BE2C (cell line): ENCODE data around the gene COL24A1.

Source experiments
- DNase-seq: peaks from one replicate; pipeline ENCODE4 v3.0.0-alpha.2; 2020
- H3K27me3 ChIP-seq: fragments of 250-450 bp; sonication (Bioruptor Pico); 2 replicates; pipeline ENCODE4 v1.5.1; 2020; ENCODE audit warnings: mild to moderate bottlenecking
- H3K36me3 ChIP-seq: fragments of 250-450 bp; sonication (Bioruptor Pico); 2 replicates; pipeline ENCODE4 v1.5.1; 2020; ENCODE audit warnings: mild to moderate bottlenecking
- H3K4me1 ChIP-seq: fragments of 250-450 bp; sonication (Bioruptor Pico); 2 replicates; pipeline ENCODE4 v1.5.1; 2020
- H3K4me3 ChIP-seq: 2 replicates; pipeline ENCODE4 v1.5.1; 2011; ENCODE audit warnings: low read depth, low read length
- H3K9me3 ChIP-seq: fragments of 250-450 bp; sonication (Bioruptor Pico); 2 replicates; pipeline ENCODE4 v1.5.1; 2020
- CTCF ChIP-seq: IDR thresholded peaks from 2 replicates; pipeline ENCODE4 v1.5.1; 2012; ENCODE audit warnings: mild to moderate bottlenecking, low read depth, low read length

Gene COL24A1

GRCh38 chr1:86155807-86156565 is 586 bp downstream of the COL24A1 start:
- no peaks in the 10 kb centered on the region for H3K36me3 ChIP-seq
- H3K4me1 ChIP-seq: no peaks in the 10 kb centered on the region
- no peak for TF ChIP-seq CTCF
- DNase-seq: peak; percentile 2
- H3K4me3 ChIP-seq: no peak overlapping the region
- H3K9me3 ChIP-seq: no peaks in the 10 kb centered on the region
- peaks cover 25% of the 10 kb centered on the region for H3K27me3 ChIP-seq

- no peak for TF ChIP-seq CTCF
- peak; percentile 1 for DNase-seq
- peaks cover 25% of the 10 kb centered on the region for H3K27me3 ChIP-seq
- H3K9me3 ChIP-seq: no peaks in the 10 kb centered on the region
- H3K4me1 ChIP-seq: no peaks in the 10 kb centered on the region
- no peaks in the 10 kb centered on the region for H3K36me3 ChIP-seq
- no peak overlapping the region for H3K4me3 ChIP-seq
Measured at GRCh38 chr1:86155051-86155806, 1.3 kb downstream of the COL24A1 start.

GRCh38 chr1:86154571-86155050 is 2.0 kb downstream of the COL24A1 start:
- Histone ChIP-seq H3K27me3 (peaks cover 25% of the 10 kb centered on the region), H3K4me1 (no peaks in the 10 kb centered on the region), H3K4me3 (no peak overlapping the region), H3K9me3 (no peaks in the 10 kb centered on the region), H3K36me3 (no peaks in the 10 kb centered on the region)
- DNase-seq: peak; percentile 37
- no peak for TF ChIP-seq CTCF

GRCh38 chr1:86153836-86154235 is 2.7 kb downstream of the COL24A1 start:
- Histone ChIP-seq H3K36me3 (no peaks in the 10 kb centered on the region), H3K27me3 (peaks cover 25% of the 10 kb centered on the region), H3K4me3 (no peak overlapping the region), H3K4me1 (no peaks in the 10 kb centered on the region), H3K9me3 (no peaks in the 10 kb centered on the region)
- TF ChIP-seq CTCF: no peak
- DNase-seq: no peak

GRCh38 chr1:86152887-86153286 is 3.7 kb downstream of the COL24A1 start:
- no peak for TF ChIP-seq CTCF
- no peaks in the 10 kb centered on the region for H3K9me3 ChIP-seq
- DNase-seq: no peak
- H3K36me3 ChIP-seq: no peaks in the 10 kb centered on the region
- H3K4me1 ChIP-seq: no peaks in the 10 kb centered on the region
- peaks cover 25% of the 10 kb centered on the region for H3K27me3 ChIP-seq
- no peak overlapping the region for H3K4me3 ChIP-seq

GRCh38 chr1:86151427-86151826 is 5.1 kb downstream of the COL24A1 start:
- no peaks in the 10 kb centered on the region for H3K36me3 ChIP-seq
- H3K9me3 ChIP-seq: no peaks in the 10 kb centered on the region
- H3K4me1 ChIP-seq: no peaks in the 10 kb centered on the region
- H3K27me3 ChIP-seq: peaks cover 21% of the 10 kb centered on the region
- H3K4me3 ChIP-seq: no peak overlapping the region
- no peak for TF ChIP-seq CTCF
- DNase-seq: no peak
